SK-N-MC (cell line): Measurements from ENCODE around the gene PPARA.

Source experiments
- DNase-seq: peaks from one replicate; pipeline ENCODE4 v3.0.0-alpha.2; 2011; ENCODE audit warnings: low read depth, low spot score
- H3K27ac ChIP-seq: fragments of 200-600 bp; sonication (generic); 2 replicates; pipeline ENCODE4 v1.5.1; 2016; ENCODE audit warnings: mixed run types
- H3K36me3 ChIP-seq: fragments of 200-600 bp; sonication (generic); 2 replicates; pipeline ENCODE4 v1.6.1; 2017; ENCODE audit warnings: antibody characterized with exemption, low read length, mixed read lengths; ENCODE audit not compliant: insufficient read depth
- H3K4me3 ChIP-seq: fragments of 200-600 bp; sonication (generic); 2 replicates; pipeline ENCODE4 v1.5.1; 2016
- H3K9ac ChIP-seq: fragments of 200-600 bp; sonication (generic); 2 replicates; pipeline ENCODE4 v1.8.0; 2017; ENCODE audit warnings: mixed run types, mixed read lengths; ENCODE audit not compliant: insufficient read length
- H3K9me3 ChIP-seq: fragments of 200-600 bp; sonication (generic); 2 replicates; pipeline ENCODE4 v1.6.1; 2017; ENCODE audit warnings: low read depth, mild to moderate bottlenecking, antibody characterized with exemption, low read length, moderate library complexity, mixed read lengths
- EZH2 ChIP-seq: fragments of 200-600 bp; sonication (generic); IDR thresholded peaks from one replicate; pipeline ENCODE4 v1.6.1; 2017; ENCODE audit warnings: antibody characterized with exemption
- FOXP2 ChIP-seq: optimal IDR thresholded peaks from 2 replicates; pipeline ENCODE3; 2011; ENCODE audit warnings: mild to moderate bottlenecking, moderate library complexity; ENCODE audit not compliant: insufficient read depth; ENCODE audit errors: extremely low read length, control extremely low read depth
- POLR2AphosphoS5 ChIP-seq: IDR thresholded peaks from 2 replicates; pipeline ENCODE4 v1.6.1; 2012; ENCODE audit warnings: mild to moderate bottlenecking, low read depth, low read length, borderline replicate concordance

Gene PPARA

GRCh38 chr22:46116491-46116958 is 33.8 kb upstream of the PPARA start:
- Histone ChIP-seq H3K4me3 (no peak overlapping the region), H3K9ac (no peak overlapping the region), H3K9me3 (no peaks in the 10 kb centered on the region), H3K27ac (no peak overlapping the region), H3K36me3 (peaks cover 16% of the 10 kb centered on the region; the same call in 1 of the 2 replicates)
- TF ChIP-seq POLR2AphosphoS5 = peak; percentile 28; the same call in 1 of the 2 replicates
- TF ChIP-seq EZH2 = no peak
- no peak for DNase-seq

- H3K9me3 ChIP-seq = no peaks in the 10 kb centered on the region
- H3K4me3 ChIP-seq = no peak overlapping the region
- H3K9ac ChIP-seq = no peak overlapping the region
- no peak for DNase-seq
- H3K27ac ChIP-seq = no peak overlapping the region
- no peak for TF ChIP-seq FOXP2
- peaks cover 9% of the 10 kb centered on the region; the same call in 1 of the 2 replicates for H3K36me3 ChIP-seq
Observed at GRCh38 chr22:46117206-46118199, 32.8 kb upstream of the PPARA start.

- Histone ChIP-seq H3K4me3 (no peak overlapping the region), H3K36me3 (no peaks in the 10 kb centered on the region), H3K9ac (no peak overlapping the region), H3K9me3 (no peaks in the 10 kb centered on the region), H3K27ac (no peak overlapping the region)
- DNase-seq = no peak
- no peak for TF ChIP-seq FOXP2
Observed at GRCh38 chr22:46119093-46119728, 31.1 kb upstream of the PPARA start.

- Histone ChIP-seq H3K9me3 (no peaks in the 10 kb centered on the region), H3K36me3 (no peaks in the 10 kb centered on the region), H3K9ac (no peak overlapping the region), H3K27ac (no peak overlapping the region), H3K4me3 (no peak overlapping the region)
- no peak for DNase-seq
- TF ChIP-seq POLR2AphosphoS5 (no peak), FOXP2 (no peak), EZH2 (no peak)
Observed at GRCh38 chr22:46119729-46120419, 30.5 kb upstream of the PPARA start.

GRCh38 chr22:46120420-46120737 is 29.9 kb upstream of the PPARA start:
- H3K27ac ChIP-seq = no peak overlapping the region
- H3K9me3 ChIP-seq = no peaks in the 10 kb centered on the region
- no peak overlapping the region for H3K4me3 ChIP-seq
- no peak for DNase-seq
- TF ChIP-seq EZH2 (no peak), POLR2AphosphoS5 (no peak), FOXP2 (no peak)
- no peak overlapping the region for H3K9ac ChIP-seq
- no peaks in the 10 kb centered on the region for H3K36me3 ChIP-seq

GRCh38 chr22:46121079-46121478 is 29.2 kb upstream of the PPARA start:
- Histone ChIP-seq H3K4me3 (no peak overlapping the region), H3K27ac (no peak overlapping the region), H3K9ac (no peak overlapping the region), H3K9me3 (no peaks in the 10 kb centered on the region), H3K36me3 (no peaks in the 10 kb centered on the region)
- TF ChIP-seq EZH2 = no peak
- TF ChIP-seq POLR2AphosphoS5 = no peak
- TF ChIP-seq FOXP2 = no peak
- no peak for DNase-seq

- Histone ChIP-seq H3K36me3 (no peaks in the 10 kb centered on the region), H3K27ac (no peak overlapping the region), H3K4me3 (no peak overlapping the region), H3K9ac (no peak overlapping the region), H3K9me3 (no peaks in the 10 kb centered on the region)
- TF ChIP-seq FOXP2 = no peak
- DNase-seq = no peak
Observed at GRCh38 chr22:46121523-46122287, 28.6 kb upstream of the PPARA start.

GRCh38 chr22:46122511-46122971 is 27.8 kb upstream of the PPARA start:
- Histone ChIP-seq H3K9ac (no peak overlapping the region), H3K36me3 (no peaks in the 10 kb centered on the region), H3K27ac (no peak overlapping the region), H3K4me3 (no peak overlapping the region), H3K9me3 (no peaks in the 10 kb centered on the region)
- TF ChIP-seq EZH2 = no peak
- no peak for TF ChIP-seq FOXP2
- TF ChIP-seq POLR2AphosphoS5 = no peak
- DNase-seq = no peak
